Tibial nerve (tissue), 3 donors: ENCODE measurements around the gene RAET1L.

ENCODE experiments used
- POLR2A ChIP-seq, 2 donors: fragments of 450-650 bp; IDR thresholded peaks; one replicate each; pipeline ENCODE4 v1.6.1; 2017; ENCODE audit warnings: antibody characterized with exemption in 2 of 2, mild to moderate bottlenecking in 2 of 2, moderate library complexity in 2 of 2
- TF ChIP-seq, protein P1 (sequence below), 5 experiments: fragments of 200-600 bp in 3 of 5; fragments of 450-650 bp in 2 of 5; sonication (generic) in 3 of 5; IDR thresholded peaks; one replicate each; pipeline ENCODE4 v1.5.1; 2016 to 2019; ENCODE audit warnings: antibody characterized with exemption in 5 of 5, mild to moderate bottlenecking in 3 of 5, moderate library complexity in 2 of 5

DNA sequence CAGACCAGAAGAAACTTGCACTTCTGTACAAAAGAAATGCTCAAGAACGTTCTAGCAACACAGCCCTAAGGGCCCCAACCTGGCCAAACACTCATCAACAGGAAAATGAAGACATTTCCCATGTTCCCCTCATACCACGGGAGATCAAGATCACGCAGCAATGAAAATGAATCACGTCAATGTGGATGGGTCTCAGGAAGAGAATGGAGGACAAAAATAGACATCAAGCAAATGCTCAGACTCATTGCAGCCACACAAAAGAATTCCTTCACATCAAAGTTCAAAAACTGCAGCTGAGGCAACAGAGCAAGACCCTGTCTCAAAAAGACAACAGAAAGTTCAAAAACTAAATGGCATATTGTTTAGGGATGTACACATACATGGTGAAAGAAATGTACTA, 25.5 kb upstream of the RAET1L start:
- TF ChIP-seq, protein P1, sequence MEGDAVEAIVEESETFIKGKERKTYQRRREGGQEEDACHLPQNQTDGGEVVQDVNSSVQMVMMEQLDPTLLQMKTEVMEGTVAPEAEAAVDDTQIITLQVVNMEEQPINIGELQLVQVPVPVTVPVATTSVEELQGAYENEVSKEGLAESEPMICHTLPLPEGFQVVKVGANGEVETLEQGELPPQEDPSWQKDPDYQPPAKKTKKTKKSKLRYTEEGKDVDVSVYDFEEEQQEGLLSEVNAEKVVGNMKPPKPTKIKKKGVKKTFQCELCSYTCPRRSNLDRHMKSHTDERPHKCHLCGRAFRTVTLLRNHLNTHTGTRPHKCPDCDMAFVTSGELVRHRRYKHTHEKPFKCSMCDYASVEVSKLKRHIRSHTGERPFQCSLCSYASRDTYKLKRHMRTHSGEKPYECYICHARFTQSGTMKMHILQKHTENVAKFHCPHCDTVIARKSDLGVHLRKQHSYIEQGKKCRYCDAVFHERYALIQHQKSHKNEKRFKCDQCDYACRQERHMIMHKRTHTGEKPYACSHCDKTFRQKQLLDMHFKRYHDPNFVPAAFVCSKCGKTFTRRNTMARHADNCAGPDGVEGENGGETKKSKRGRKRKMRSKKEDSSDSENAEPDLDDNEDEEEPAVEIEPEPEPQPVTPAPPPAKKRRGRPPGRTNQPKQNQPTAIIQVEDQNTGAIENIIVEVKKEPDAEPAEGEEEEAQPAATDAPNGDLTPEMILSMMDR (IDR thresholded peaks at IDR 0.05): no peak
- no peak for TF ChIP-seq POLR2A (IDR thresholded peaks at IDR 0.05)
